GM19372 (cell line): ENCODE measurements around the gene FAM193A.
"Not testable (repeated sequence)": the region's sequence is repeated elsewhere in the genome, so short reads cannot be mapped to it uniquely, and the experiment has no call there.

ENCODE experiments used
- ATAC-seq: cut with Tn5 transposase; IDR thresholded peaks from one replicate; pipeline ENCODE4 v1.9.1; 2021; ENCODE audit warnings: mild to moderate bottlenecking, low read depth, moderate library complexity; ENCODE audit not compliant: unreplicated experiment

Gene FAM193A

DNA sequence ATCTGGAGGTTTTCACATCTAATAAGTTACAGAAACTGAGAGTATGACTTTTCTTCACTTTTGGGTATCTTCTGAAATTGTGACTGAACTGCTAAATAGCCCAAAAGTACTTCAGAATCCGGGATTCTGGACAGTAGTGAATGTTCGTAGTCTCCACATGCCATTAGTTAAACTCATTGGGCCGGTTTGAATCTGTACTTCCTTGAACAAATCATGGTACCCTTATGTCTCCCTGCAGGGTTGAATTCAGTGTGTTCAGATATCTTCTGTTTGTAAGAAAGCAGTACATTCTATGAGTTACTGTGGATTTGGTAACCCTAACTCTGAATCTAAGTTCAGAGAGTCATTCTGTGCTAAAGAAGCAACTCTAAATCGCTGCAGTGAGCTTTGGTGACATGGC is 33.6 kb downstream of the FAM193A start:
- ATAC-seq = no peak

DNA sequence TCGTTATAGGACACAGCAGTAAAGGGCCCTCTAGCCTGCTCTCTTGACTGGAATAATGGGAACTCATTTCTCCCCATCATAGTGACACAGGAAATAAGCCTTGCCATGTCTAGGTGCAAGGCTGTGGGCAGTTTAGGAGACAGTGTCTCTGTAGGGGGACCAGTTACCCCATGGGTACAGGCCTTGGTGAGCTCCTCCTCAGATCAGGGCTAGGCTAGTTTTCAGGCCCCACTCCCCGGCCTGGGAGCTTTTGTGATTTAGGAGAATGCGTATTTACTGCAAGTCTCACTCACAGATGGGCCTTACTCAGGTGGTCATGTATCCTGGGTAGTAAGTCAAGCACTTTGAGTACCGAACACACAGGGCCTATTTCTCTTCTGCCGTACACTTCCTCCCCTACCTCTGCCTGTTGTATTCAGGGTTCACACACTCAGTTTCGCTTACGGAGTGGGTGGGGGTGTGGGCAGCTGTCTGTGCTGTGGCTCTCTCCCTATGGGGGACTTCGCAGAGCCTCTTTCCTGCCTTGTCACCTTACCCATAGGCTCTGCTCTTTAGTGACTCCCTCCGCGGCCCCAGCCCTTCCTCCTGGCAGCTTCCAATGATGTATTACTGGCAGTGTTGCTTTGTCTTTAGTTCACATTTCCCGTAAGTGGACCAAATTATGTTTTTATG is 34.2 kb downstream of the FAM193A start:
- ATAC-seq = no peak

- no peak for ATAC-seq
These were observed 35.6 kb downstream of the FAM193A start for GRCh38 chr4:2572076-2572475.

DNA sequence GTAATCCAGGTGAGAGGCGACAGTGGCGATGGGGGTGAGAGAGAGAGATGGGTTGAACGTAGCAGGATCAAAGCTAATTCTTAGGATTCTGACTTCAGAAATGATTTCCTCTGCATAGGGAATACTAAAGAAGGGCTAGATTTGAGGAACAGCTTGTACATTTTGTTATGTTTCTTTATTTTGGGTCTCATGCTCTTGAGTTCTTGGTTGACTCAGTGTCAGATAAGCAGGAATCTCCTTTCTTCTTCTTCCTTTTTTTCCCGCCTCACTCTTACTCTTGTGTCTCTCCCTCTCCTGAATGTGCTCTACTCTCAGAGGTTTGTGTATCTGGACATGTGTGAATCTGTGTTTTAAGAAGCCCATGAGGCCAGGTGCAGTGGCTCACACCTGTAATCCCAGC is 36.4 kb downstream of the FAM193A start:
- no peak for ATAC-seq

DNA sequence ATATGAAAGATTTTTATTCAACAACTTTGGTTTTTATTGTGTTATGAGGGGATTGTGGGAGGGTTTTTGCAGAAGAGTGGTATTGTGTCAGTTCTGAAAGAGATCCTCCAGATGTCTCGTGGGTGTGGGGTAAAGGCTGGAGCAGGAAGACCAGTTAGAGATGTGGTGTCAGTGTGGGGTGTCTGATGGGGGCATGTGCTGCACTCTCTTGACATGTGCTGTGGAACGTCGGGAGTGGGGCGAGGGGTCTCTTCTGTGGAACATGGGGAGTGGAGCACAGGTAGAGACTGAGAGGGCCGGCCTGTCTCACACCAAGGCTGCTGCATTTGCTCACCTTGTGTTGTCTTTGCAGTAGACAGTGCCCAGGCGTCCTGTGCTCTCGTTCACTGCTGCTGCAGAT is 37.6 kb downstream of the FAM193A start:
- ATAC-seq = no peak

- no peak for ATAC-seq
These were observed 38.4 kb downstream of the FAM193A start for GRCh38 chr4:2574863-2575262.

- no peak for ATAC-seq
These were observed 39.8 kb downstream of the FAM193A start for GRCh38 chr4:2576290-2576689.

DNA sequence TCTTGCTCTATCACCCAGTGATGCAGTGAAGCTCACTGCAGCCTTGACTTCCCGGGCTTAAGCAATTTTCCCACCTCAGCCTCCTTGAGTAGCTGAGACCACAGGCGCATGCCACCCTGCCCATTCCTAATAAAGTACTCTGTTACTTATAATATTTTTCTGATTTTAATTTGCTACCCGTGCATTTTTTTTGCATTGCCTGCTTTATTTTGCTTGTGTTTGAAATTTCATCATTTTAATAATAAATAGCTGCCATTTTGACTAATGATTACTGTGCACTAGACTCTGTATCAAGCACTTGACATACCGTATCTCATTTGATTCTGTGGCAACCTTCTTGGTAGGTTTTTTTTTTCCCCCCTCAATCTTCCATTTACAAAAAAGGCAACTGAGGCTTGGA is 41.7 kb downstream of the FAM193A start:
- no peak for ATAC-seq

DNA sequence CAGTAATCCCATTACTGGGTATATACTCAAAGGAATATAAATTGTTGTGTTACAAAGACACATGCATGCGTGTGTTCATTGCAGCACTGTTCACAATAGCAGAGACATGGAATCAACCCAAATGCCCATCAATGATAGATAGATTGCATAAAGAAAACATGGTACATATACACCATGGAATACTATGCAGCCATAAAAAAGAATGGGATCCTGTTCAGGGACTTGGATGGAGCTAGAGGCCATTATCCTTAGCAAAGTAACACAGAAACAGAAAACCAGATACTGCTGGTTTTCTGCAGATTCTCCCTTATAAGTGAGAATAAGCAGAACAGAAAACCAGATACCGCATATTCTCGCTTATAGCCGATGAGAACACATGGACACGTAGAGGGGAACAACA is 43.5 kb downstream of the FAM193A start:
- no peak for ATAC-seq

DNA sequence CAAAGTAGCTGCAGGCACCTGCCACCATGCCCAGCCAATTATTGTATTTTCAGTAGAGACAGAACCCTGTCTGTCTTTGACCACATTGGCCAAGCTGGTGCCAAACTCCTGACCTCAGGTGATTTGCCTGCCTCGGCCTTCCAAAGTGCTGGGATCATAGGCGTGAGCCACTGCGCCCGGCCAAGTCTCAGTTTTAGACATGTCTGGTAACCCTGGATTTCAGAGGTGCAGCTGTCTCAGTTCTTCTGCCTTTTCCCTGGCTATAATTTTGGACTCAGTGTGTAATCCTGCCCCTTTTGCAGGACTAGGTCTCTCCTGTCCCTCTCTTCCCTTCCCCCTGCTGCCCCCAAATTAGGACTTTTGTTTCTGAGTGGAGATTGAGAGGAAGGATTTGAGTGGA is 46.6 kb downstream of the FAM193A start:
- no peak for ATAC-seq

DNA sequence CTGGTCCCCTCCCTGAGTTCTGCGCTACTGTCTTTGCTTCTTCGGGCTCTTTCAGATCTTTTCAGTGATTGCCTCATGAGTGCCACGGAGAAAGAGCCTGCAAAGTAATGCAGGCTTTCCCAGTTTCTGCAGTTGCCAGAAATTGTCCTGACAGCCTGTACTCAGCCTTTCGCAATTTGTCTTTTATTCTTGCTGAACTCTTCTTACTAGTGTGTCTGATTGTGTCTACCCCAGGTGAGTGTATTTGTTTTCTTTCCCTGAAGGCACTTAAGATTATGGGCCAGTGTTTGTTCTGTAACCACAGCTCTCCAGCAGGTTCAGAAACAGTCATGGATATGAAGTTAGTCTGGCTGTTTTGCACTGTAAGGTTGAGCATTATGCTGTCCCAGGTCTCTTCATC is 47.1 kb downstream of the FAM193A start:
- ATAC-seq = no peak

DNA sequence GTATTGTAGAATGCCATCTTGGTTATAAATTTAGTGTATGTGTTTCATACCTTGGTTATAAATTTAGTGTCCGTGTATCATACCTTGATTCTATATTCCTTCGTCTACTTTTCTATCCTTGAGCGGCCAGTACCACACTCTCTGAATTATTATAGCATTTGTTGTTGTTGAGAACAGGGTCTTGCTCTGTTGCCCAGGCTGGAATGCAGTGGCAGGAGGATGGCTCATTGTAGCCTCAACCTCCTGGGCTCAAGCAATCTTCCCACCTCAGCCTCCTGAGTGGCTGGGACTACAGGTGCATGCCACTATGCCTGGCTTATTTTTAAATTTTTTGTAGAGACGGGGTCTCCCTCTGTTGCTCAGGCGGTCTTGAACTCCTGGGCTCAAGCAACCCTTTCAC is 50.1 kb downstream of the FAM193A start:
- ATAC-seq = no peak

GRCh38 chr4:2587213-2587823 is 50.9 kb downstream of the FAM193A start:
- ATAC-seq = no peak

DNA sequence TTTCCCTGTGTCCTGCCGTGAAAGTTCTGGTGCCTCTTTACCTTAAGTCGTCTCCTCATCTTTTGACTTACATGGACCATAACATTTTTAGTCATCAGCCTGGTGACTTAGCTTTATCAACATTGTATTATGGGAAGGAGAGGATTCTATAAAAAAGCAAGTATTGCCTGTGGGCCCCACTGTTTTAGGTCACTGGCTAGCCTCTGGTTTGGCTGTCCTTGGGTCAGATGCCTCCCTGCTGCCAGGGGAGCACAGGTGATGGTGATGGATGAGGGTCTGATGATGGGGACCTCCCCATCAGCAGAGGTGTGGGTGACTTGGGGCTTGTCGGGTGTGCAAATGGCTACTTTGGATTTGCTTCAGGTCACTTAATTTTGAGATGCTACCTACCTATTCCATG is 51.8 kb downstream of the FAM193A start:
- no peak for ATAC-seq

DNA sequence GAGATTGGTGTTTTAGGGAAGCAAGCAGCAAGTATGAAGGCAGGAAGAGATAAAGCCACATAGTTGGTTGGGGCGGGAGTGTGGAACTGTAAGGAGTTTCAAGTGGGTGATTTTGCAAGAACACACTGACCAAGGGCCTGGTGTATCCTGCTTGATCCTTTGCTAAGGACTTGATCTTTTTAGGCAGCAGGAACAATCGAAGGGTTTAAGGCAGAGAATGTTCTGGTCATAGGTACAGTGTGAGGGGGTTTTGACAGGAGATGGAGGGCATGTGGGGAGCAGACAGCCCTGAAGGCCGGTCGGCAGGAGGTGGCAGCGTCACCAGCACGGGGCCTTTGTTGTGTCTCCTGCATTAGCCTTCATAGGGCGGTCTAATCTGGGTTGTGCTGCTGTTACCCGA is 54.7 kb downstream of the FAM193A start:
- no peak for ATAC-seq

- not testable (repeated sequence) for ATAC-seq
These were observed 55.6 kb downstream of the FAM193A start for GRCh38 chr4:2592014-2592413.

DNA sequence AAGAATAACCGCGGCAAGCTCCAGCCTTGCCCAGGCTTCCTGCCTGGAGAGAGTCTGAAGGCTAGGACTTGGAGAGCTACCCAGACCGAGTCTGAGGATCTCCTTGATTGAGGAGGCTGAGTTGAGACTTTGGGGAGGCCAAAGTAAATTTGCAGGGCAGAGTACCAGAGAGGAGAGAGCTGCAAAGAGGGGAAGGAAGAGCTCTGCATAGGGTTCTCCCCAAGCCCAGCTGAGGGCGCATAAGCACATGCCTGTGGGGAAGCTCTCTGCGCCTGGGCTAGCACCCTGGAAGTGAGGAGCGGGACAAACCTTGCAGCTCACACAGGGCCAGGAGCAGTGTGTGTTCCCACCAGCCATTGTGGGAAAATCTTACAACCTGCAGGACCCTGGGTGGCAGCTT is 56.1 kb downstream of the FAM193A start:
- no peak for ATAC-seq

DNA sequence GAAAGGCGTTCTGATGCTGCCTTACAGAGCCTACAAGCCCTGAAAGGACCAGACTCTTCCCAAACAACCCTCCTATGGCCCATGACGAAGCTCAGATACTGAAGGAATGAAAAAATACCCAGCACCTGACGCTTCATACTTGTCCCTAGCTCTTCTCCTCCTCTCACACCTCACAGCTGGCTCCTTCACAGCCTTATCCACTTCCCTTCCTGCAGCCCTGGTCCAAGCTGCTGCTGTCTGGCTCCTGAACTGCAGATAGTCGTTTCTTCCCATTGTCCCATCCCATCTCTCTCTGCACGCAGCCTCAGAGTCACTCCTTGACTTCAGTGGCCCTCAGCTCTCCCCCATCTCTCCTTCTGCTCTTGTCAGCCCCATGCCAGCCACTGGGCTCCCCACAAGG is 56.6 kb downstream of the FAM193A start:
- no peak for ATAC-seq

- no peak for ATAC-seq
These were observed 59.0 kb downstream of the FAM193A start for GRCh38 chr4:2595436-2595835.

- ATAC-seq = no peak
These were observed 59.6 kb downstream of the FAM193A start for GRCh38 chr4:2595952-2596552.

DNA sequence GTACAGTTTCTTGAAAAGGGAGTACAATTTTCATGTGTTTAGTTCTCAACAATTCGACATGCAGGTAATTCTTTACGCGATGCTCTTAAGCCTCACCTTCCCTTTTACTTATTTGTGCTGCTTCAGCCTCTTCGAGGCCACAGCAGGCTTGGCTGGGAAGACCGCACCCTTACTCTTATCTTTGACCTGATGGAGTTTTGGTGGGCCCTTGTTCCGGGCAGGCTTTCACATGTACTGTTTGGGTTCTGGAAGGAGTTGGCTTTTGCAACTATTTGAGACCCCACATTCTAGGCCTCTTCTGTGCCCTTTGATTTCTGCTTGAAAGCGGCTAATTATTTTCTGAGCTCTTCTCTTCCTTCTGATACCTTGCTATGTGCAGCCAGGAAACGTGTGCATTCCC is 60.2 kb downstream of the FAM193A start:
- no peak for ATAC-seq
